HEK293 (cell line): ENCODE data around the gene TYSND1.

Experiments
- KLF8 ChIP-seq: fragments of 450-650 bp; formaldehyde crosslinking; IDR thresholded peaks from 2 replicates; pipeline ENCODE4 v1.5.1; 2016; ENCODE audit warnings: missing biosample characterization, missing genetic modification characterization
- ZBTB21 ChIP-seq: fragments of 450-650 bp; formaldehyde crosslinking; IDR thresholded peaks from 2 replicates; pipeline ENCODE4 v1.5.1; 2017; ENCODE audit warnings: missing biosample characterization, missing genetic modification characterization
- ZBTB7A ChIP-seq: fragments of 450-650 bp; formaldehyde crosslinking; IDR thresholded peaks from 2 replicates; pipeline ENCODE4 v1.5.1; 2016; ENCODE audit warnings: low read depth, missing biosample characterization, missing genetic modification characterization
- ZBTB8A ChIP-seq: fragments of 450-650 bp; formaldehyde crosslinking; IDR thresholded peaks from 2 replicates; pipeline ENCODE4 v1.5.1; 2016; ENCODE audit warnings: missing biosample characterization, missing genetic modification characterization
- ZNF510 ChIP-seq: fragments of 450-650 bp; formaldehyde crosslinking; IDR thresholded peaks from 2 replicates; pipeline ENCODE4 v1.5.1; 2018; ENCODE audit warnings: mild to moderate bottlenecking, missing genetic modification characterization, missing biosample characterization; ENCODE audit not compliant: insufficient replicate concordance
- ZNF544 ChIP-seq: fragments of 450-650 bp; formaldehyde crosslinking; IDR thresholded peaks from 2 replicates; pipeline ENCODE4 v1.5.0; 2017; ENCODE audit warnings: missing biosample characterization, missing genetic modification characterization
- ZNF549 ChIP-seq: fragments of 450-650 bp; IDR thresholded peaks from 2 replicates; pipeline ENCODE4 v1.5.1; 2018; ENCODE audit warnings: missing biosample characterization, missing genetic modification characterization, mild to moderate bottlenecking, inconsistent platforms, moderate library complexity
- ZNF560 ChIP-seq: fragments of 450-650 bp; formaldehyde crosslinking; IDR thresholded peaks from 2 replicates; pipeline ENCODE4 v1.5.1; 2017; ENCODE audit warnings: missing biosample characterization, missing genetic modification characterization, borderline replicate concordance
- ZNF654 ChIP-seq: fragments of 450-650 bp; formaldehyde crosslinking; IDR thresholded peaks from 2 replicates; pipeline ENCODE4 v1.5.1; 2016; ENCODE audit warnings: low read depth, missing biosample characterization, missing genetic modification characterization
- ZNF785 ChIP-seq: fragments of 450-650 bp; formaldehyde crosslinking; IDR thresholded peaks from 2 replicates; pipeline ENCODE4 v1.5.1; 2016; ENCODE audit warnings: missing biosample characterization, missing genetic modification characterization
- TF ChIP-seq, protein P1 (sequence below): fragments of 450-650 bp; formaldehyde crosslinking; IDR thresholded peaks from 2 replicates; pipeline ENCODE4 v1.5.1; 2016; ENCODE audit warnings: missing biosample characterization, missing genetic modification characterization
- TF ChIP-seq, protein P2 (sequence below): fragments of 450-650 bp; formaldehyde crosslinking; IDR thresholded peaks from 2 replicates; pipeline ENCODE4 v1.5.1; 2016; ENCODE audit warnings: missing biosample characterization, missing genetic modification characterization, low read depth

DNA sequence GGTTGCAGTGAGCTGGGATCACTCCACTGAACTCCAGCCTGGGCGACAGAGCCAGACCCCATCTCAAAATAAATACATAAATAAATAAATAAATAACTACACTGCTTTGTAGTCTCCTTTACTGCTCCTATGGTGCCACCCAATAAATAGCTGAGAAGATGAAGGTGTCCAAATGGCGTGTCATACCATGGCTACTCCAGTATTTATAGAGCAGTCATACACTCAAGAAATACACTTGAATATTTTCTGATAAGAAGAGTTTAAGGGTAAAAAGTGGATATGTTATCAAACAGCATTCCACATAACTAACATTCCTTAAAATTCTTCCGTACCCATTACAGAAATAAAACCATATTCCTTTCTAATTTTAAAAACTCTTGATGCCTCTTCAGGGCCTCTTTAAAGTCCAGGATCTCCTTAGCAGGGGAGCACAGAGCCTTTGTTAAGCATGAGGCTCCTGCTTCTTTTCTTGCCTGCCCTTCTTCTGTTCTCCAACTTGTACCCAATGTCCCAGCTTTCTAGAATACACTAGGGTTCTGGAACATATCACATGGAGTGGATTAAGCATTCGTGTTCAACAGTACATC, 31.7 kb upstream of the TYSND1 start:
- TF ChIP-seq ZNF510 (tag by site-specific recombination) (no peak), ZNF785 (tag by site-specific recombination) (no peak), ZBTB8A (tag by site-specific recombination) (no peak), ZNF544 (tag by site-specific recombination) (no peak), ZBTB7A (tag by site-specific recombination) (no peak), ZNF560 (tag by site-specific recombination) (no peak), ZNF549 (tag by site-specific recombination) (no peak), ZNF654 (tag by site-specific recombination) (no peak), ZBTB21 (tag by site-specific recombination) (no peak), KLF8 (tag by site-specific recombination) (no peak)
- TF ChIP-seq, protein P1, sequence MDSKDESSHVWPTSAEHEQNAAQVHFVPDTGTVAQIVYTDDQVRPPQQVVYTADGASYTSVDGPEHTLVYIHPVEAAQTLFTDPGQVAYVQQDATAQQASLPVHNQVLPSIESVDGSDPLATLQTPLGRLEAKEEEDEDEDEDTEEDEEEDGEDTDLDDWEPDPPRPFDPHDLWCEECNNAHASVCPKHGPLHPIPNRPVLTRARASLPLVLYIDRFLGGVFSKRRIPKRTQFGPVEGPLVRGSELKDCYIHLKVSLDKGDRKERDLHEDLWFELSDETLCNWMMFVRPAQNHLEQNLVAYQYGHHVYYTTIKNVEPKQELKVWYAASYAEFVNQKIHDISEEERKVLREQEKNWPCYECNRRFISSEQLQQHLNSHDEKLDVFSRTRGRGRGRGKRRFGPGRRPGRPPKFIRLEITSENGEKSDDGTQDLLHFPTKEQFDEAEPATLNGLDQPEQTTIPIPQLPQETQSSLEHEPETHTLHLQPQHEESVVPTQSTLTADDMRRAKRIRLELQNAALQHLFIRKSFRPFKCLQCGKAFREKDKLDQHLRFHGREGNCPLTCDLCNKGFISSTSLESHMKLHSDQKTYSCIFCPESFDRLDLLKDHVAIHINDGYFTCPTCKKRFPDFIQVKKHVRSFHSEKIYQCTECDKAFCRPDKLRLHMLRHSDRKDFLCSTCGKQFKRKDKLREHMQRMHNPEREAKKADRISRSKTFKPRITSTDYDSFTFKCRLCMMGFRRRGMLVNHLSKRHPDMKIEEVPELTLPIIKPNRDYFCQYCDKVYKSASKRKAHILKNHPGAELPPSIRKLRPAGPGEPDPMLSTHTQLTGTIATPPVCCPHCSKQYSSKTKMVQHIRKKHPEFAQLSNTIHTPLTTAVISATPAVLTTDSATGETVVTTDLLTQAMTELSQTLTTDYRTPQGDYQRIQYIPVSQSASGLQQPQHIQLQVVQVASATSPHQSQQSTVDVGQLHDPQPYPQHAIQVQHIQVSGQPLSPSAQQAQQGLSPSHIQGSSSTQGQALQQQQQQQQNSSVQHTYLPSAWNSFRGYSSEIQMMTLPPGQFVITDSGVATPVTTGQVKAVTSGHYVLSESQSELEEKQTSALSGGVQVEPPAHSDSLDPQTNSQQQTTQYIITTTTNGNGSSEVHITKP (tag by site-specific recombination), result no peak
- TF ChIP-seq, protein P2, sequence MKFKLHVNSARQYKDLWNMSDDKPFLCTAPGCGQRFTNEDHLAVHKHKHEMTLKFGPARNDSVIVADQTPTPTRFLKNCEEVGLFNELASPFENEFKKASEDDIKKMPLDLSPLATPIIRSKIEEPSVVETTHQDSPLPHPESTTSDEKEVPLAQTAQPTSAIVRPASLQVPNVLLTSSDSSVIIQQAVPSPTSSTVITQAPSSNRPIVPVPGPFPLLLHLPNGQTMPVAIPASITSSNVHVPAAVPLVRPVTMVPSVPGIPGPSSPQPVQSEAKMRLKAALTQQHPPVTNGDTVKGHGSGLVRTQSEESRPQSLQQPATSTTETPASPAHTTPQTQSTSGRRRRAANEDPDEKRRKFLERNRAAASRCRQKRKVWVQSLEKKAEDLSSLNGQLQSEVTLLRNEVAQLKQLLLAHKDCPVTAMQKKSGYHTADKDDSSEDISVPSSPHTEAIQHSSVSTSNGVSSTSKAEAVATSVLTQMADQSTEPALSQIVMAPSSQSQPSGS (tag by site-specific recombination), result no peak
